Measurements from ENCODE around the gene ENOX2.

Gene ENOX2

DNA sequence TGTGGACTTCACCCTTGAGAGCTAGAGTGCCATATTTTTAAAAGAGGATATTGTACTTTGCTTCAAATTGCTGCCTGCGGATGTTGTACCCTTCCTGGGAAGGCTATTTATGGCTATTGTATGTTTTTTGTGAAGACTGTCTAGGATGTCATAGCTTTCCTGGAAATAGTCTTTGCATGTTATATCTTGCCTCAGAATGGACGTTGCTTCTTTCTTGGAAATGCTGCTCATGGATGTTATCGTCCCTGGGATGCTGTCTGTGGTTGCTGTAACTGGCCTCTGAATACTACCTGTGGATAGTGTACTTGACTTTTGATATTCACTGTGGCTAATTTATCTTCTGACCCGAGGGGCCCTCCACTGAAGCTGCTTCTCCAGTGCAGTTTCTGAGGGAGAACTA is 146.8 kb downstream of the ENOX2 start:
- TF ChIP-seq, protein P1, sequence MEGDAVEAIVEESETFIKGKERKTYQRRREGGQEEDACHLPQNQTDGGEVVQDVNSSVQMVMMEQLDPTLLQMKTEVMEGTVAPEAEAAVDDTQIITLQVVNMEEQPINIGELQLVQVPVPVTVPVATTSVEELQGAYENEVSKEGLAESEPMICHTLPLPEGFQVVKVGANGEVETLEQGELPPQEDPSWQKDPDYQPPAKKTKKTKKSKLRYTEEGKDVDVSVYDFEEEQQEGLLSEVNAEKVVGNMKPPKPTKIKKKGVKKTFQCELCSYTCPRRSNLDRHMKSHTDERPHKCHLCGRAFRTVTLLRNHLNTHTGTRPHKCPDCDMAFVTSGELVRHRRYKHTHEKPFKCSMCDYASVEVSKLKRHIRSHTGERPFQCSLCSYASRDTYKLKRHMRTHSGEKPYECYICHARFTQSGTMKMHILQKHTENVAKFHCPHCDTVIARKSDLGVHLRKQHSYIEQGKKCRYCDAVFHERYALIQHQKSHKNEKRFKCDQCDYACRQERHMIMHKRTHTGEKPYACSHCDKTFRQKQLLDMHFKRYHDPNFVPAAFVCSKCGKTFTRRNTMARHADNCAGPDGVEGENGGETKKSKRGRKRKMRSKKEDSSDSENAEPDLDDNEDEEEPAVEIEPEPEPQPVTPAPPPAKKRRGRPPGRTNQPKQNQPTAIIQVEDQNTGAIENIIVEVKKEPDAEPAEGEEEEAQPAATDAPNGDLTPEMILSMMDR (IDR thresholded peaks at IDR 0.05): no peak

DNA sequence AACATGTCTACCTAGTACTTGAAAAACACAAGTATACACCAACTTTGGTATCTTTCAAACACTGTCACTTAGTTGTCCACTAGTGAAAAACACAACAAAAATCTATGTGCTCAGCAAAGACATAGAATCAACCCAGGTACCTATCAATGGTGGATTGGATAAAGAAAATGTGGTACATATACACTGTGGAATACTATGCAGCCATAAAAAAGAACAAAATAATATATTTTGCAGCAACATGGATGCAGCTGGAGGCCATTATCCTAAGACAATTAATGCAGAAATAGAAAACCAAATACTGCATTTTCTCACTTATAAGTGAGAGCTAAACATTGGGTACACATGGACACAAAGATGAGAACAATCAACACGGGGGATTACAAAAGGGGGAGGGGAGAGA is 148.7 kb downstream of the ENOX2 start:
- TF ChIP-seq, protein P1 (IDR thresholded peaks at IDR 0.05): no peak

DNA sequence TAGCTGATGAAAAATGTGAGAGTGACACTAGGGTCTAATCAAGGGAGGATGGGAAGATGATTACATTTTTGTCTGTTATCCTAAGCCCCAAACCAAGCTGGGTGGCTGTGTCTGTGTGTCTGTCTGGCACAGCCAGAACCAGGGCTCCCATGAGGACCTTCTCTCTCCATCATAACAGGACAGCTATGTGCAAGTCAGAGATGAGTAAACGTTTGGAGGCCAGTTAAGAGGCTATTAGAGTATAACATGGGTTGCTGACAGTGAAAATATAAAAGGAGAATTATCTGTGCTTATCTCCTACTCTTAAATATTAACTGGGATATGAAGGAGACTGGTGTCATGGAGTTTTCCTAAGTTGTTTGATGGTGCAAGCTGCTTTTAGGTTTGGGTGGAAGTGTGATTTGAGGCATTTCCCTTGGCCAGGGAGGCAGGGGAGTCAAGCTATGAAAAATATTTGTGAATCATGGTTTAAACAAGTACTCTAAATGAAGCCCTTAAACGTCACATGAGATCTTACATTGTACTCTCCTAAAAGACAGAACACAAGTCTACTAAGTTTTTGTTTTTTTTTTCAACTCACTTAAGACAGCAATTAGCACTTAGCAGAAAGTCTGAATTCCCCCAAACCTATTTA is 156.2 kb downstream of the ENOX2 start:
- TF ChIP-seq, protein P1 (IDR thresholded peaks at IDR 0.05): no peak

DNA sequence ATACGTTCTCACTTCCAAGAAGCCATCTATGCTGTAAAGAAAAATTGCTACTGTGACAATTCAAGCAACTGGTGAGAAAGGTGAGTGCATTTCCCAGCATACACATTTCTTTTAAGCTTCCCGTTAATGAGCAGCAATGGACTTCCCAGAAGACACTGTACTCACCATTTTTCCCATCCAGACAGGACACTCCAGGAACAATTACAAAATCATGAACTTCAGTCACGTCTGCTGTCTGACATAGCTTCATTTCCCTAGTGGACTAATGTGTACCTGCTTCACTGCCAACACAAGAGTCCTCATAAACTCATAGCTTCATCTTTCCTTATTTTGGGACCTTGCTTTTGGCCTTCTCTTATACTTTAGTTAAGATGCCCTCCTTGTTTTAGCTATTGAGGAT is 156.9 kb downstream of the ENOX2 start:
- TF ChIP-seq, protein P1 (IDR thresholded peaks at IDR 0.05): no peak

DNA sequence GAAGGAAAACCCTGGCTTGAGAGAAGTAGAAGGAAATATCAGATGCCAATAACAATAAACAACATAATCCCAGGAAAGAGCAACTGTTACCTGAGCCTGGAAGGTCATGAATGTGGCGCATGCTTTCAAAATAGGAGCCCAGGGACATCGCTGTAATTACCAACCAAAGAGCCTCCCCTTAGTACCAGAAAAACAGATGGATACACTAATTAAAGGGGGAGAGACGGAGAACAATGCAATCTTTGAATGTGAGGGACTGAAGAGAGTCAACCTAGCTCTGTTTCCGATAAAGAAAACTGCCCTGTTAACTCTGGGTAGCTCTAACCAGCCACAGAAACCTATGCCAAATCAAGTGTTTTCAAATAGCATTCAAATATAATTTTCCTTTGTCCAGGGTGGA is 161.4 kb downstream of the ENOX2 start:
- TF ChIP-seq, protein P1 (IDR thresholded peaks at IDR 0.05): no peak

DNA sequence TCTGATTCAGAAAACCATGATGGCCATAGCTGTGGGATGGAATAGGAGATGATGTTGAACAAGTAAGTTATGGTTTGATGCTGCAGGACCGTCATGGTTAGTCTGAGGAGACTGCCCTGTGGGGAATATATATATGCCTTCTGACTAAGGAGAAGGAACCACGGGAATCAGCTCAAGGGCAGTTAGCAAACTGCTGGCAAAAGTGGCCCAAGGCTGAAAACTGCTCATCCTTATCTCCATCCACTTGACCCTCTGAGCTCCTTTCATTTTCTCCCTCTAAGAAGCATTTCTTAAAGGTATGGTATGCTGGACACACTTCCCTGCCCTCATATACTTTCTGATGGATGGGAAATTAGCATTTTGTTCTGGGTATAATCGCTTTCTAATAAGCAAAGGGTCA is 161.9 kb downstream of the ENOX2 start:
- TF ChIP-seq, protein P1 (IDR thresholded peaks at IDR 0.05): no peak

DNA sequence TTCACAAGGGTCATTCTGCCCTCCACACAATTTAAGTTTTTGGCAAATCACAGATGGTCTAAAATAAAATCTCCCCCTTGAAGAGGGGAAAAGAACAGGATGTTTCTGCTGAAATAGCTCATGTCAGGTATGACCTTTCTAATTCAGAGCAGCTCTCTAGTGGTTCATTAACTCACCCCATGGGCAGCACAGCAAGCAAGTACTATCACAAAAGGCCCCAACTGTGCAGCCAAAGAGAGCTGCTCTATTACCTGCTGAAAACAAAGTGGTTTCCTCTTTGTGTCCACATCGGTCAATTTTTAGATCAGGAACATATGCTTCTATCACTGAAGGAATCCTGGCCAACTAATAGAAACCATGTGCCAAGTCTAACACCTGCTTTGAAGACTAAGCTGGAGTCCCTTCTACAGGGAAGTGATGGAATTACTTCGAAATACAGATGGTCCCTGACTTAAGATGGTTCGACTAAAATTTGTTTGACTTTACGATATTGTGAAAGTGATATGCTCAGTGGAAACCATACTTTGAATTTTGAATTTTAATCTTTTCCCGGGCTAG is 164.3 kb downstream of the ENOX2 start:
- TF ChIP-seq, protein P1 (IDR thresholded peaks at IDR 0.05): no peak

DNA sequence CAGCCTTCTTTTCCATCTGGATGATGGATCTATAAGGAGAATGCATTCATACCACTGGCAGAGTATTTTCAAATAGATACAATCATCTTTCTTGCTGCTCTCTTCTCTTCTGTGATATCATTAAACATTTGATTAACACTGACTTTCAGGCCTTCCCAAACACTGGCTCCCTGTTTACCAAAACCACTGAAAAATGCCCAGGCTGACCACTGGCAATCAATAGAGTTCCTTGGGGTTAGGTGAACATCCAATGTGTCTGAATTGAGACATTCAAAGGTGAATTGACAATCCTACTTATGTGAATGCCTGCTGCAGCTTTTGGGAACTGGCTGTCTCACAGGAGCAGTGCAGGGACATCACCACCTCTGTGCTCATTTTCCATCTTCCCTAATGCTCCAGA is 168.3 kb downstream of the ENOX2 start:
- TF ChIP-seq, protein P1 (IDR thresholded peaks at IDR 0.05): no peak

All from LNCAP (cell line).